ENCODE measurements around the gene SLC38A10. TPM values are rescaled to one million over a fixed set of nuclear protein-coding genes. Genes with fewer than 3 reads are reported as not detected.
A peak's percentile ranks its signal among the peaks of the same experiment; 100 is the strongest.

Gene SLC38A10
- total RNA-seq, 4 donors from 2014 or later = 24.5 to 56.5 (median 28.8) TPM

- intact Hi-C loops (cut with DNase I; ENCODE audit: low total_unique reads) (no loop called here), in situ Hi-C loops (cut with MboI; ENCODE audit: low sequenced_read_pairs in 4 of 4) (loop anchor here in 2 of 4 donors (25.0 kb wide), 2 partner anchors 216 to 341 kb away; no protein-coding TSS in a partner anchor)
- no peak overlapping the region for H3K27ac ChIP-seq
- H3K27me3 ChIP-seq = no peaks in the 10 kb centered on the region
- DNase-seq = no peak
- peaks cover 0 to 53% of the 10 kb centered on the region in 2 donors for H3K36me3 ChIP-seq
- no peak for ATAC-seq
- H3K4me3 ChIP-seq = no peak overlapping the region
- H3K9me3 ChIP-seq = no peaks in the 10 kb centered on the region
- TF ChIP-seq CTCF (IDR thresholded peaks at IDR 0.05 in 4 of 5, conservative IDR thresholded peaks at IDR 0.05 in 1 of 5) (no peak), POLR2A (IDR thresholded peaks at IDR 0.05) (no peak)
- no peaks in the 10 kb centered on the region for H3K4me1 ChIP-seq
Observed at GRCh38 chr17:81271226-81271625, 23.9 kb downstream of the SLC38A10 start.

- H3K4me3 ChIP-seq = no peak overlapping the region
- no peak for TF ChIP-seq CTCF (IDR thresholded peaks at IDR 0.05 in 4 of 5, conservative IDR thresholded peaks at IDR 0.05 in 1 of 5)
- no peak for TF ChIP-seq POLR2A (IDR thresholded peaks at IDR 0.05)
- H3K36me3 ChIP-seq = peaks cover 0 to 55% of the 10 kb centered on the region in 2 donors
- no peaks in the 10 kb centered on the region for H3K4me1 ChIP-seq
- H3K9me3 ChIP-seq = no peaks in the 10 kb centered on the region
- DNase-seq (no peak), ATAC-seq (peak in 1 of 2 donors; percentile 27)
- intact Hi-C loops (cut with DNase I; ENCODE audit: low total_unique reads) = no loop called here
- no peak overlapping the region for H3K27ac ChIP-seq
- no peaks in the 10 kb centered on the region for H3K27me3 ChIP-seq
- in situ Hi-C loops (cut with MboI; ENCODE audit: low sequenced_read_pairs in 4 of 4) = loop anchor here in 2 of 4 donors (25.0 kb wide), 2 partner anchors 217 to 342 kb away; no protein-coding TSS in a partner anchor
Observed at GRCh38 chr17:81270279-81270678, 24.8 kb downstream of the SLC38A10 start.

GRCh38 chr17:81267390-81268067 is 27.6 kb downstream of the SLC38A10 start:
- no peak for ATAC-seq
- Histone ChIP-seq H3K27me3 (no peaks in the 10 kb centered on the region), H3K4me1 (no peaks in the 10 kb centered on the region), H3K4me3 (no peak overlapping the region), H3K27ac (no peak overlapping the region), H3K36me3 (peaks cover 0 to 41% of the 10 kb centered on the region in 2 donors), H3K9me3 (no peaks in the 10 kb centered on the region)
- intact Hi-C loops (cut with DNase I; ENCODE audit: low total_unique reads) = no loop called here
- TF ChIP-seq CTCF (IDR thresholded peaks at IDR 0.05 in 4 of 5, conservative IDR thresholded peaks at IDR 0.05 in 1 of 5) (no peak), POLR2A (IDR thresholded peaks at IDR 0.05) (no peak)
- no peak for DNase-seq
- in situ Hi-C loops (cut with MboI; ENCODE audit: low sequenced_read_pairs in 4 of 4) = loop anchor here in 2 of 4 donors (25.0 kb wide), 2 partner anchors 220 to 345 kb away; no protein-coding TSS in a partner anchor

- TF ChIP-seq POLR2A (IDR thresholded peaks at IDR 0.05) (no peak), CTCF (IDR thresholded peaks at IDR 0.05 in 4 of 5, conservative IDR thresholded peaks at IDR 0.05 in 1 of 5) (no peak)
- in situ Hi-C loops (cut with MboI; ENCODE audit: low sequenced_read_pairs in 4 of 4) = loop anchor here in 2 of 4 donors (25.0 kb wide), 2 partner anchors 222 to 347 kb away; no protein-coding TSS in a partner anchor
Observed at GRCh38 chr17:81265576-81265975, 29.5 kb downstream of the SLC38A10 start.

More at GRCh38 chr17:81265576-81265975, 29.5 kb downstream of the SLC38A10 start:
- intact Hi-C loops (cut with DNase I; ENCODE audit: low total_unique reads) = no loop called here
- Histone ChIP-seq H3K9me3 (no peaks in the 10 kb centered on the region), H3K4me1 (no peaks in the 10 kb centered on the region), H3K36me3 (peaks cover 0 to 41% of the 10 kb centered on the region in 2 donors), H3K27me3 (no peaks in the 10 kb centered on the region), H3K27ac (no peak overlapping the region), H3K4me3 (no peak overlapping the region)
- ATAC-seq = no peak
- DNase-seq = no peak
